HTERT RPE-1 (cell line): ENCODE measurements around the gene UNC13A.
"Not testable (repeated sequence)": the region's sequence is repeated elsewhere in the genome, so short reads cannot be mapped to it uniquely, and the experiment has no call there.

Experiments used
- in situ Hi-C: fragments of 300-500 bp; cut with MboI; formaldehyde crosslinking; loops from 4 replicates; pipeline ENCODE4 v1.14.3; 2020; ENCODE audit warnings: low sequenced_read_pairs

Gene UNC13A

DNA sequence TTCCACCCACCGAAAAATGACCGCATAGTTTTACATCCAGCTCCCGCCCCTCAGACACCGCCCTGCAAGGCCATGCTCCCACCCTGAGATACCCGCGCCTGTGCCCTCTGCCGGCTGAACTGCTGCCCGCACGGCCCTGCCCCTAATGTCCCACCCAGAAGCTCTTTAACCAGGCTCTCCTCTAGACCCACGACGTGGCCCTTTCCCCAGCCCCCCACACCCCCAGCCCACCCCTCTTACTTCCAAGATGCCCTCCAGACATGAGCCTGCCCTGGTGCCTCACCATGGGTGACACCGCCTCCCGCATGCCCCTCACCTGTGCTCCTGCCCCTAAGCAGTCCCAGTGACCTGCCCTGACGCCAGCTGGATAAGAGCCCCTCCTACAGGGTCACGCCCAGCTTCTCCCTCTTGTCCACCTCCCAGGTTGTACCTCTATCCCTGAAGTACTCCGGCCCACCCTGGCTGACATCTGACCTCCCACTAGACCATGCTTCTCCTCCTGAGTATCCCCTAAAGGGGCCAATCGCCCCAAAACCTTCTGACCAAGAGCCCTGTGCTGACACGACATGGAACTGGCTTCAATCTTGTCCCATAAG is 81.5 kb downstream of the UNC13A start:
- in situ Hi-C loops, result no loop called here

- in situ Hi-C loops, result no loop called here
Measured at GRCh38 chr19:17605761-17606589, 82.2 kb downstream of the UNC13A start.

DNA sequence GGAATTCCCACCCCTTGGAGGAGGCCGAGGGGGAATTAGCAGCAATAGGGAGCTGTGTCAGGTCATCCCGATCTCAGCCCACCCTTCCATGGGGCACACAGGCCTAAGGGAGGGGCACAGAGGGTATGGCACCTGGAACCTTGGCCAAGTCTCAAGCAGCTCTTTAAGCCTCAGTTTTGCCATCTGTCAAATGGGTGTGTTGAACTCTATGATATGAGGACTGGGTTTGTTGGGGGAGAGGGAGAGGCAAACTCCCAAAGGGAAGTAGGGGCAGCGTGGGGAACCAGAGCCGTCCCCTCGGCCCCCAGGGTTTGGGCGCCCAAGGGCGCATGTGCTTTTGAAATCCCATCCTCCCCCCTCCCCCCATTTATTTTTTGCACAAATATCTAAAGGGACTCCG is 83.0 kb downstream of the UNC13A start:
- in situ Hi-C loops, result no loop called here

DNA sequence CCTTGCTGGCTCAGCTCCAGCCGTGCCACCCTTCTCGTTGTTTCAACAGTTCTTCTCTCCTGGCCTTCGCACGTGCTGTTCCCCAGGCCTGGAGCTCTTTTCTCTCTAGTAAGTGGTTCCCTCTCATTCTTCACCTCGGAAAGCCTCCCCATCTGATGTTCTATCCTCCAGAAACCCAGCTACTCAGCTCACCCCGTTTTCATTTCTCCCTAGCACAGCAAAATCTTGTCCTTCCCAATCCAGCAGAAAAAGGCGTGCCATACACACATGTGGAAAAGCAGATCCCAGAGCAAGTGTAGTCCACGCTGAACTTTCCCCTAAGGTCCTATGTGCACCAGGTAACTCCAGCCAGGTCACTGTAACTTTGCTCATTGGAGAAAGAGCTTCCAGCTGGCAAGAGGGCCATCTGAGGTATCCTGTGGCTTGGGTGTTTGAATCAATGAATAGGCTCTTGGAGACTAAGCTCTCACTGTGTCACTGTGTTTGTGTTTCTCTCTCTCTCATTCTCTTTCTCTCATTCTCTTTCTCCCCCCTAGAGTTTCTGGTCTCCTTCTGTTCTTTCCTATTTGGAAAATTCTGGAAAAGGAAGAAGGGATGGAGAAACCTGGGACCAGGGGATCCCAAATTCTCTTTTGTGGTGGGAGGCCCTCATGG is 83.7 kb downstream of the UNC13A start:
- in situ Hi-C loops, result no loop called here

GRCh38 chr19:17602872-17603510 is 85.2 kb downstream of the UNC13A start:
- in situ Hi-C loops, result no loop called here

DNA sequence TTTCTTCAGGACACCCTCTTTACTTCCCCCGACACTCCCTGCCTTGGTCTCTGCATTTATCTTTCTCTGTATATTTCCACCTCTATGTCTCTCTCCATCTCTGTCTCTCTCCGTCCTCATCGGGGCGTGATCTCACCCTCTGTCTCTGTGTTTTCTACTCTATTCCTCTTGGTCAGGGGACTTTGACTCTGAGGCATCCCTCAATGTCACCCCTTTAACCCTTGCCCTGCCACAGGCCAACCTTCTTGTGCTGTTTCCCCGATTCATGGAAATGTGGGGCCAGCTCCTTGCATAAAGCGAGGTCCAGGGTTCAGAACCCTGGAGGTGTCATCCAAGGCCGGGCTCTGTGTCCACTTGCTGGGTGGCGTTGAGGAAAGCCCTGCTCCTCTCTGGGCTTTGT is 85.9 kb downstream of the UNC13A start:
- in situ Hi-C loops, result no loop called here

- in situ Hi-C loops, result no loop called here
Measured at GRCh38 chr19:17601683-17602082, 86.5 kb downstream of the UNC13A start.

DNA sequence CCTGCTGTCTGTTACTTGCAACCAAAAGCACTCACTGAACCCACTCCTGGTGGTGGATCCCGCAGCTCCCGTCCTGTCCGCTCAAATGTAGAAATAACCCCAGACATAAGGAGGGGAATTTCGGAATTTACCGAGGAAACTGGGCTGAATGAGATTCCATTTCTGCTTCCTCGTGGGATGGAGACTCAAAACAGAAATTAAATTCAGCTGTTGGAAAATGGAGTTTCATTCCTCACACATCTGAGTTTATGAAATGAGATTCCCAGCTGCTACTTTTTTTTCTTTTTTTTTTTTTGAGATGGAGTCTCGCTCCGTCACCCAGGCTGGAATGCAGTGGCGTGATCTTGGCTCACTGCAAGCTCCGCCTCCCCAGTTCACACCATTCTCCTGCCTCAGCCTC is 88.4 kb downstream of the UNC13A start:
- in situ Hi-C loops, result no loop called here

DNA sequence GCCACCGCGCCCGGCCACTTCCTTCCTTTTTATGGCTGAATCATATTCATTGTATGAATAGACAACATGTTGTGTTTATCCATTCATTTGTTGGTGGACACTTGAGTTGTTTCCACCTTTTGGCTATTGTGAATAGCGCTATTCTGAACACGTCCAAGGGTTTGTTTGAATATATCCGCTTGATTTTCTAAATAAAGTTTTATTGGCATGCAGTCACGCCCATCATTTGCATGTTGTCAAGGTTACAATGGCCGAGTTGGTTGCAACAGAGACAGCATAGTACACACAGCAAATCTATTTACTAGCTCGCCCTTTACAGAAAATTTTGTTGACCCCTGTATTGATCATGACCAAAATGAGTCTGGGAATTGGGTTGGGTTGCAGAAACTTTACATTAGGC is 89.2 kb downstream of the UNC13A start:
- in situ Hi-C loops, result no loop called here

DNA sequence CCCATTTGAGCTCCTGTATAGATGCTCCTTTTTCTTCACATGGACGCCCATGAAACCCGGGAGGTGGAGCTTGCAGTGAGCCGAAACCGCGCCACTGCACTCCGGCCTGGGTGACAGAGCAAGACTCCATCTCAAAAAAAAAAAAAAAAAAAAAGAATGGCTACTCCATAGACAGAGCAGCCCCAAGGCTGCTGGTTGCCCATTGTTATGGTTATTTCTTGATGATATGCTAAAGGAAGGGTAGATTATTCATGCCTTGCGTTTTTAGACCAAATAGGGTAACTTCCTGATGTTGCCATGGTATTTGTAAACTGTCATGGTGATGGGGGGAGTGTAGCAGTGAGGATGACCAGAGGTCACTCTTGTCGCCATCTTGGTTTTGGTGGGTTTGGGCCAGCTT is 90.1 kb downstream of the UNC13A start:
- in situ Hi-C loops, result not testable (repeated sequence)

GRCh38 chr19:17594296-17594695 is 93.9 kb downstream of the UNC13A start:
- in situ Hi-C loops, result not testable (repeated sequence)

DNA sequence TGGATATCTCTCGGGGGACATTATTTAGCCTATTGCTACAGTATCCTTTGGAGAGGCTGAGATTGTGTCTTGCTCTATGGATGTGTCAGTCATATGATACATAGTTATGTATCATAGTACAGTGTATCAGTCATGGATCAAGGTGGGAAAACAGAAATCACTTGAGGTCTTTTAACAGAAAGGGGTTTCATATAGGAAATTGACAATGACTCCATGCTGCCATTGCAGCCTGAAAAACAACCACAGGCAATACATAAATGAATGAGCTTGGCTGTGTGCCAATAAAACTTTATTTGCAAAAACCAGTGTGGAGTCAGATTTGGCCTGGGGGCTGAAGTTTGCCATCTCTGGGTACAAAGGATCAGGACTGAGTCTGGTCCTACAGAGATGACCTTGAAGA is 97.3 kb downstream of the UNC13A start:
- in situ Hi-C loops, result no loop called here

DNA sequence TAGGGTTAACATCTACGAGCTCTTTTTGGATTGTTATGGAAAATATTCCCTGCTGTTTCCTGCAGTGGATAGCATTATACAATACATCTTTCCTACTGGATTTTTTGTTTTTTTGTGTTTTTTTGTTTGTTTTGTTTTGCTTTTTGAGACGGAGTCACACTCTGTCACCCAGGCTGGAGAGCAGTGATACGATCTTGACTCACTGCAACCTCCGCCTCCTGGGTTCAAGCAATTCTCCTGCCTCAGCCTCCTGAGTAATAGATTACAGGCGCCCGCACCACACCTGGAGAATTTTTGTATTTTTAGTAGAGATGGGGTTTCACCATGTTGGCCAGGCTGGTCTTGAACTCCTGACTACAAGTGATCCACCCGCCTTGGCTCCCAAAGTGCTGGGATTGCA is 102.8 kb downstream of the UNC13A start:
- in situ Hi-C loops, result not testable (repeated sequence)

DNA sequence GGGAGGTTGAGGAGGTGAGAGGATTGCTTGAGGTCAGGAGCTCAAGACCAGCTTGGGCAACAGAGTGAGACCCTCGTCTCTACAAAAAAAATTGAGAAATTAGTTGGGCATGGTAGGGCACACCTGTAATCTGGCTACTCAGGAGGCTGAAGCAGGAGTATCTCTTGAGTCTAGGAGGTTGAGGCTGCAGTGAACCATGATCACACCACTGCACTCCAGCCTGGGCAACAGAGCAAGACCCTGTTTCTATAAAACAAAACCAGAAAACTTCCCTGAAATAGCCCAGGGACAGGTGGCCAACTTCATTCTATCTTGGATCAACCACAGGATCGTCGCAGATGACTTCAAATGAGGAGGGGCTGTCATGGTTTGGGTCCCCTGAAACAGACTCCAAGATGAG is 104.0 kb downstream of the UNC13A start:
- in situ Hi-C loops, result no loop called here

- in situ Hi-C loops, result no loop called here
Measured at GRCh38 chr19:17582613-17583012, 105.5 kb downstream of the UNC13A start.

DNA sequence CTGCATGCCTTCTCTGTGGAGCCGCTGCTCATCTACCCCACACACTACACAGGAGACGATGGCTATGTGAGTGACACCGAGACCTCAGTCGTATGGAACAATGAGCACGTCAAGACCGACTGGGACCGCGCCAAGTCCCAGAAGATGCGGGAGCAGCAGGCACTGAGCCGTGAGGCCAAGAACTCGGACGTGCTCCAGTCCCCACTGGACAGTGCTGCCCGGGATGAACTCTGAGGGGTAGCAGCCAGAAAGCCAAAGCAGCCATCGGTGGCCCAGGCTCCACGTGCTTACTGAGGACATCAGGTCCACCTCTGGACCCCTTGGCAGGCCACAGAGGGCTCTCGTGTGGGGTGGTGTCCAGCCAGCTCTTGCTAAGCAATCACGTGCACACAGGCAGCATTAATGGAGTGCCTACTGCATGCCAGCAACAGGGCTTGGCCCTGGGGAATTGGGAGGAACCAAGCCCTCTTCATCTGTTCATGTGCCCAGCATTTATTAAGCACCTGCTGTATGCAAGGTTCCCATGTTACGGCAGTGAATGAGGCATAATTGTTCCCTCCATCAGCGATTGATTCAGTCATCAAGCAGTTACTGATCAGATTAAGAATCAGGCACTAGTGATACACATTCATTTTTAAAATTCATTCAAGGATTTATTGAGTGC is 106.8 kb downstream of the UNC13A start:
- in situ Hi-C loops, result no loop called here

DNA sequence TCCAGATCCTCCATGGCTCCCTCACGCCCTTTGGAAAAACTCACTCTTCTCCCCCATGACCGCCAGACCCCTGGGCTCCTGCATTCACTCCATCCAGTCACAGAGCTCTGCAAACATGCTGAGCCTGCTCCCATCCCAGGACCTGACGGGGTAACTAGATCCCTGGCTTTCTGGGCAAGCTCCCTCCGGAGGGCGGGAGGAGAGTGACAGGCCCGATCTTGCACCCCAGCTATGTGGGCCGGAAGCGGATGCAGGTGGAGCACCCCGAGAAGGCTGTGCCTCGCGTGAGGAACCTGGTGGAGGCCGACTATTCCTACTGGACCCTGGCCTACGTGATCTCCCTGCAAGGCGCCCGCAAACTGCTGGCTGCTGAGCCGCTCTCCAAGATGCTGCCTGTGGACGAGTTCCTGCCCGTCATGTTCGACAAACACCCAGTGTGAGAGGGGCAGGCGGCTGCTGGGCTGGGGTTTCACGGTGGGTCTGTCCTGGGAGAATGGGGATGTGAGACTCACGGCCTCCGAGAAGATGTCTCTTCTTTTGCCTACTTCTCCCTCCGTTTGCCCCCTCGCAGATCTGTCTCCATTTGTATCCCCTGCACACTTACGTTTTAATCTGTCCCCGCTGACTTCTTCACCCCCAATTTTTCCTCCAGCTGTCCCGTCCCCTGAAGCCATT is 107.5 kb downstream of the UNC13A start:
- in situ Hi-C loops, result no loop called here

DNA sequence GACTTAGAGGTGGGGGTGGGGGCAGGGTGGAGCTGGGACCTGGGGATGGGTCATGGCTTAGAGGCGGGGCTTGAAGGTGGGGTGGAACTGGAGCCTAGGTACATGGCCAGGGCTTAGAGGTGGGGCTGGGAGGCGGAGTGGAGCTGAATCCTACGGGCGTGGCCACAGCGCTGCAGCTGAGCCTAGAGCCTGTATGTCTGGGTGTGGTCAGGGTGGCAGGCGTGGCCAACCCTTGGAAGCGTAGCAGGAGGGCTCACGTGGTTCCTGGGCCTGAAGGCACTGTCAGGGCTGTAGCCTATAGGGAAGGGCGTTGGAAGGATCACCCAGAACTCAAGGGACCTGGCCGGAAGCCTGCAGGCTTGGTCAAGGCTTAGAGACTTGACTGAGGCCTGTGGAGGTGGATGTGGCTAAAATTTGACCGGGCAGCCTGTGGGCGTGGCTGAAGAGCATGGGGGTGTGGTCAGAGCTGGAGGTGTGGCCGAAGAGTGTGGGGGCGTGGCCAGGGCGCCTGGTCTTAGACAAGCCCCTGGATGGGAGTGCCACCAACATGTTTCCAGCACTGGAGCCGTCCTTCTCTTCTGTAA is 108.4 kb downstream of the UNC13A start:
- in situ Hi-C loops, result no loop called here

GRCh38 chr19:17577457-17578097 is 110.6 kb downstream of the UNC13A start:
- in situ Hi-C loops, result no loop called here
